Parathyroid adenoma (tissue), 2 donors: ENCODE data around the gene LARGE1.

Experiments
- H2AFZ ChIP-seq: fragments of 300-600 bp; sonication (generic); one replicate; pipeline ENCODE4 v1.7.0; 2017; ENCODE audit warnings: antibody characterized with exemption, mild to moderate bottlenecking
- H3K27ac ChIP-seq: fragments of 300-600 bp; sonication (generic); one replicate; pipeline ENCODE4 v1.7.0; 2017
- H3K27me3 ChIP-seq: fragments of 300-600 bp; sonication (generic); one replicate; pipeline ENCODE4 v1.7.0; 2017; ENCODE audit warnings: low read length; ENCODE audit not compliant: control insufficient read depth, insufficient read depth
- H3K36me3 ChIP-seq: fragments of 300-600 bp; sonication (generic); one replicate; pipeline ENCODE4 v1.7.0; 2017; ENCODE audit warnings: low read length; ENCODE audit not compliant: control insufficient read depth, insufficient read depth
- H3K4me1 ChIP-seq: fragments of 300-600 bp; sonication (generic); one replicate; pipeline ENCODE4 v1.7.0; 2017; ENCODE audit warnings: control low read depth
- H3K4me2 ChIP-seq: fragments of 300-600 bp; sonication (generic); one replicate; pipeline ENCODE4 v1.7.0; 2017; ENCODE audit warnings: low read length
- H3K4me3 ChIP-seq: fragments of 300-600 bp; sonication (generic); one replicate; pipeline ENCODE4 v1.7.0; 2017; ENCODE audit warnings: low read depth, low read length
- H3K79me2 ChIP-seq: fragments of 300-600 bp; sonication (generic); one replicate; pipeline ENCODE4 v1.7.0; 2017; ENCODE audit warnings: control low read depth
- H3K9ac ChIP-seq: fragments of 300-600 bp; sonication (generic); one replicate; pipeline ENCODE4 v1.7.0; 2017; ENCODE audit warnings: mild to moderate bottlenecking
- H3K9me3 ChIP-seq: fragments of 300-600 bp; sonication (generic); one replicate; pipeline ENCODE4 v1.7.0; 2017; ENCODE audit warnings: low read length; ENCODE audit not compliant: control insufficient read depth
- TF ChIP-seq, protein P1 (sequence below): fragments of 300-600 bp; sonication (generic); IDR thresholded peaks from one replicate; pipeline ENCODE4 v1.7.0; 2017; ENCODE audit warnings: antibody characterized with exemption, mild to moderate bottlenecking
- donor health status: primary hyperparathyroidism.

Gene LARGE1

DNA sequence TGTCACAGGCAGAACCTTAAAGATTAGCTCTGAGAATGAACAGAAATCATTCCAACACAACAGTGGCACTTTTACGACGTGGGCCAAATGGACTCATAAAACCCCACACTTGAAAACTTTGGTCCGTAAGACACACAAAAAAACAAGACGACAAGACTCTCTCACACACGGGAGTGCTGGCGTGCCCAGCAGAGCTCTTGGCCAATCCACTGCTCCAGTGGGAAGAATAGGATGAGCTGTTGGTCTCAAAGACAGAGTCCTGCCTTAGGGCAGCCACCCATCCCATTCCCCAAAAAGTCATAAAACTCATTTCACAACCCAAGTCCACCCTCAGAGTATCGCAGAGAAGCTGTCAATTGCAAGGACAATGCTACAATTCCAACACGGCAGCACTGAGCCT lies 18.2 kb downstream of the LARGE1 start:
- Histone ChIP-seq H3K27ac (no peak overlapping the region), H2AFZ (no peak overlapping the region), H3K9me3 (no peaks in the 10 kb centered on the region), H3K4me2 (no peak overlapping the region), H3K4me1 (no peaks in the 10 kb centered on the region), H3K36me3 (no peaks in the 10 kb centered on the region), H3K4me3 (no peak overlapping the region), H3K79me2 (no peaks in the 10 kb centered on the region), H3K9ac (no peak overlapping the region), H3K27me3 (no peaks in the 10 kb centered on the region)
- TF ChIP-seq, protein P1, sequence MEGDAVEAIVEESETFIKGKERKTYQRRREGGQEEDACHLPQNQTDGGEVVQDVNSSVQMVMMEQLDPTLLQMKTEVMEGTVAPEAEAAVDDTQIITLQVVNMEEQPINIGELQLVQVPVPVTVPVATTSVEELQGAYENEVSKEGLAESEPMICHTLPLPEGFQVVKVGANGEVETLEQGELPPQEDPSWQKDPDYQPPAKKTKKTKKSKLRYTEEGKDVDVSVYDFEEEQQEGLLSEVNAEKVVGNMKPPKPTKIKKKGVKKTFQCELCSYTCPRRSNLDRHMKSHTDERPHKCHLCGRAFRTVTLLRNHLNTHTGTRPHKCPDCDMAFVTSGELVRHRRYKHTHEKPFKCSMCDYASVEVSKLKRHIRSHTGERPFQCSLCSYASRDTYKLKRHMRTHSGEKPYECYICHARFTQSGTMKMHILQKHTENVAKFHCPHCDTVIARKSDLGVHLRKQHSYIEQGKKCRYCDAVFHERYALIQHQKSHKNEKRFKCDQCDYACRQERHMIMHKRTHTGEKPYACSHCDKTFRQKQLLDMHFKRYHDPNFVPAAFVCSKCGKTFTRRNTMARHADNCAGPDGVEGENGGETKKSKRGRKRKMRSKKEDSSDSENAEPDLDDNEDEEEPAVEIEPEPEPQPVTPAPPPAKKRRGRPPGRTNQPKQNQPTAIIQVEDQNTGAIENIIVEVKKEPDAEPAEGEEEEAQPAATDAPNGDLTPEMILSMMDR: no peak

DNA sequence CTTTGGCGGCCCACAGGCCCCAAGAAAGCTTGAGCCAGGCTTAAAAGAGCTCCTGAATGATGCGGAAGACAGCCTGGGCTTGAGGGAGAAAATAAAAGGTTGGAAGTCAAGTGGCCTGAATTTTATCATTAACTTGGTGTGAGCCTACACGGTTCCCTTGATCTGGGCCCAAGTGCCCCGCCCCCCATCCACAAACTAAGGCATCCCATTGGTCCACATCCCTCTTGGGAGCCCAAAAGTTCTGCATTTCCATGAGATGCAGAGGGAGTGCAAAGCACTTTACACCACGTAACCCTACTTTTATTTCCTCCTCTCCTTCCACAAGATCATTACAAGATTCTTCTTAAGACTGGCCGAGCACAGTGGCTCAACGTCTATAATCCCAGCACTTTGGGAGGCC lies 22.2 kb downstream of the LARGE1 start:
- Histone ChIP-seq H3K9me3 (no peaks in the 10 kb centered on the region), H3K36me3 (no peaks in the 10 kb centered on the region), H3K4me2 (no peak overlapping the region), H3K4me1 (no peaks in the 10 kb centered on the region), H3K27ac (no peak overlapping the region), H3K27me3 (no peaks in the 10 kb centered on the region), H3K4me3 (no peak overlapping the region), H3K9ac (no peak overlapping the region), H2AFZ (no peak overlapping the region), H3K79me2 (no peaks in the 10 kb centered on the region)
- TF ChIP-seq, protein P1: no peak

DNA sequence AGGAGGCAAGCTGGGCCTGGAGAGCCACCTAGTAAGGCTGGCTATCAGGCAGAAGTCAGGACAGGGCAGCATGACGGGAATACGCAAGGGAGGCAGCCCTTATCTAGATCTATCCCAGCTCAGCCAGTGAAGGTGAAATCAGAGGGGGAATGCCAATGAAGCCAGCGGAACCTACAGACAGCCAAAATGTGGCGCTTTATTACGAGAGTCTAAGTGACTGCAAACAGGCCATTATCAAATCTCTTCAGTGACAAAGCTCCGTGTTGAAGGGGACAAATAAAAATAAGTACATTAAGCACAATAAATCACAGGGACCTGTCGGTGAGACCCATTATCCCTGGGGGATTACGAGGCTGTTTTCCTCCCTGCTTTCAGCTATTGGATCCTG lies 22.8 kb downstream of the LARGE1 start:
- no peaks in the 10 kb centered on the region for H3K27me3 ChIP-seq
- H3K36me3 ChIP-seq: no peaks in the 10 kb centered on the region
- TF ChIP-seq, protein P1: no peak
- H3K4me3 ChIP-seq: no peak overlapping the region
- H3K9me3 ChIP-seq: no peaks in the 10 kb centered on the region
- H3K79me2 ChIP-seq: no peaks in the 10 kb centered on the region
- H3K4me2 ChIP-seq: no peak overlapping the region
- no peak overlapping the region for H3K9ac ChIP-seq
- H2AFZ ChIP-seq: no peak overlapping the region
- no peak overlapping the region for H3K27ac ChIP-seq
- H3K4me1 ChIP-seq: no peaks in the 10 kb centered on the region

DNA sequence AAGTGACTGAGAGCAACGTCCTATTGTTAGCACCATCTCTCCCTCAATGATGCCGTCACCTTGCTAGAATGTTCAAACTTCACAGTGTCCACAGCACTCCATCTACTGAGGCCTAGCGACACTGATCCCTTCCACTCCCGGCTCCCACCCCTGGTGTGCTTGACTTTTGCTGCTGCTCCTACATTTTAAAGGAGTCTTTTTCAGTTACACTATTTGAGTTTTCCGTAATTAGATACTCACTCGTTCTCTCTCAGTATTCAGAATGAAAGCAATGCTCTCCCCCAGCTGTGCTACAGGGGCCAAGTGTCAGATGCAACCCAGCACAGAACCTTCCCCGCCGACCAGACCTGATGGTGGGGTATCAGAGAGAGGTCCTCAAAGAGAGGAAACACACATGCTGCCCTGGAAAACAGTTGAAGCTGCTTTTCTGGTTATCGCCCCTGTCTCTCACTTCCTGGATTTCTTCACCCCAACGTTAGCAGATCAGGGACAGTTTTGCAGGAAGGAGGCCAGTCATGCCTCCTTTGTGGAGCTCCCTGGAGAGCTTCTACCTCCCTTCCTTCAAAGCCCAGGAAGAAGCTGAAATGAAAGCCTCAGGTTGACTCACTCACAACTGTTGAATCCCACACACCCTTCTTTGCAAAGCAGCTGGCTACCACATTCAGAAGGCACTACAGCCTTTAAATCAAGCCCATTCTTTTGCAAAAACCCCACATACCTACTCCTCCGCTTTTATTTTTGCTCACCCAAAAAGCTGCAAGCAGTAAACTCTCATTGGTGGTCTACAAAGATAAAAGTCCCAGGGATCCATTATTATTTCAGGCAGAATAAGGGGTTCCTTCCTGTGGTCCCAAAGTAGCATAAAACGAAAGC lies 23.5 kb downstream of the LARGE1 start:
- no peak overlapping the region for H3K9ac ChIP-seq
- H3K4me2 ChIP-seq: no peak overlapping the region
- no peak overlapping the region for H3K27ac ChIP-seq
- no peak overlapping the region for H2AFZ ChIP-seq
- no peak overlapping the region for H3K4me3 ChIP-seq
- no peaks in the 10 kb centered on the region for H3K4me1 ChIP-seq
- TF ChIP-seq, protein P1: no peak
- H3K79me2 ChIP-seq: no peaks in the 10 kb centered on the region
- H3K9me3 ChIP-seq: no peaks in the 10 kb centered on the region
- H3K36me3 ChIP-seq: no peaks in the 10 kb centered on the region
- no peaks in the 10 kb centered on the region for H3K27me3 ChIP-seq

DNA sequence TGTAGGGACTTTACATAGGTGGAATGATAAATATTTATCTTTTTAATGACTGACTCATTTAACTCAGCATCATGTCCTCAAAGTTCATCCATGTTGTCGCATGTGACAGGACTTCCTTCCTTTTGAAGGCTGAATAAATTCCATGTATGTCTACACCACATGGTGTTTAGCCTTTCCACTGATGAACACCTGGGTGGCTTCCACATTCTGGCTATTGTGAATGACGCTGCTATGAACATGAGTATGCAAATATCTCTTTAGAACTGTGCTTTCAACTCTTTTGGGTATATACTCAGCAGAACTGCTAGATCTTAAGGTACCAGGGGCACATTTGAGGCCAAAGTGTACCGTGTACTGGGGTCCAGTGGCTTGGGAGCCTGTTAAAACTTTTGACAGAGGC lies 24.1 kb downstream of the LARGE1 start:
- Histone ChIP-seq H3K4me2 (no peak overlapping the region), H3K79me2 (no peaks in the 10 kb centered on the region), H3K27ac (no peak overlapping the region), H3K4me1 (no peaks in the 10 kb centered on the region), H3K9ac (no peak overlapping the region), H3K36me3 (no peaks in the 10 kb centered on the region), H3K4me3 (no peak overlapping the region), H3K27me3 (no peaks in the 10 kb centered on the region), H3K9me3 (no peaks in the 10 kb centered on the region), H2AFZ (no peak overlapping the region)
- TF ChIP-seq, protein P1: no peak
